GM19328 (cell line): ENCODE data around the gene CDKL4.
"Not testable (repeated sequence)": the region's sequence is repeated elsewhere in the genome, so short reads cannot be mapped to it uniquely, and the experiment has no call there.

Experiments
- ATAC-seq: cut with Tn5 transposase; IDR thresholded peaks from one replicate; pipeline ENCODE4 v1.9.1; 2021; ENCODE audit warnings: mild to moderate bottlenecking, moderate library complexity; ENCODE audit not compliant: unreplicated experiment

The CDKL4 gene

DNA sequence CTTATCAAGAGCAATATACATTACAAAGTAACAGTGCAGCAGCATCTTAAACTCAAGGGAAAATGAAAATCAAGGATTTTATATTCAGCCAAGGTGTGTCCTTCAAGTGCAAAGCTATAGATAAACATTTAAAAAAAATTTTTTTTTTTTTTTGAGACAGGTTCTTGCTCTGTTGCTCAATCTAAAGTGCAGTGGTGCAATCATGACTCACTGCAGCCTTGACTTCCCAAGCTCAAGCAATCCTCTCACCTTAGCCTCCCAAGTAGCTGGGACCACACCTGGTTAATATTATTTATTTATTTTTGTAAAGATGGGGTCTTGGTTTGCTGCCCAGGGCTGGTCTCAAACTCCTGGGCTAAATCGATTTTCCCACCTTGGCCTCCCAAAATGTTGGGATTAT is 9.0 kb downstream of the CDKL4 start:
- no peak for ATAC-seq

DNA sequence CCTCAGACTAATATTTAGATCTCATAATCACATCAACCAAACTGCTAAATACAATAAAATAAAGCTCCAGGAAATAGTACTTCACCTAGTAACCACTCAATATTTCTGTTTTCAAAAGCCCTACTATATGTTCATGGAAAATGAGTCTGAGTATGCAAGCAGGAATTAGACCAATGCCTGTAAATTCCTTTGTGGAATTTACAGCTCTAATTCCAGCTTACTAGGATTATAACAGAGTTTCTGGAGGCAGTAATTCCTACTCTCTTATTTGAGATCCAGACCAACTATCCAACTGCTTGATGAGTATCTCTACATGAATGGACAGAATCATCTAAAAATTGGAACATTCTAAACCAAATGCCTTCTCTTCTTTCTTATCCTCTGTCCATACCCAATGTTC is 11.6 kb downstream of the CDKL4 start:
- no peak for ATAC-seq

DNA sequence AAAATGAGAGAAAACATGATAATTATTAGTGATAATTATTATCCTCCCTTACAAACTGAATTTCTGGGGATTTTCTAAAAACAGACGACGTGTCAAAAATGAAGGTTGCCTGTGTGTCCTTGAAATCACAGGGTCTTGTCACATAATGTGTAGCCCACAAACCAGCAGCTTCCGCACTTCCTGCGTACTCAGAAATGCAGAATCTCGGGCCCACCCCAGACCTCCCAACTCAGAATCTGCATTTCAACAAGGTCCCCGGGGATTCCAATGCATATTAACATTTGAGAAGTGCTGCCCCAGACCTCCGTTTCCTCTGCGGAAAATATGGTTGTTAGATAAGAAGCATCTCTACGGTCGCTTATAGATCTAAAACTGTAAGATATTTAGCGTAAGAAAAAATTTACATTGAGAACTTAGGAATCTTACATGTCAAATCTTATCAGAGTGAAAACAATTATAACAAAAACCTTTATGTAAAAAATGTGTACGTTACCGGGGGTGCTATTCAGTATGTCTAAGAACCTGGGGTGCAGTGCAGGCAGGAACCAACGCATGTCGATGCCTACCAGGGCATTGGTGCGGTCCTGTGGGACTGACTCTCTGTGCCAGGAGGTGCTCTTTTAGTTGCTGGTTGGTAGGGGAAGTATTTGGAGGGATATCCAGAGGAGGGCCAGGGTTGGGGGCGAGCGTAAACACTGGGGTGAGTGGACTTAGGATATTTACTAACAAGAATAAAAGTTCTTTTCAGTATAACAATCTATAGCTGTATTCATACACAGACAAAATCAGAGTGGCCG is 15.2 kb downstream of the CDKL4 start:
- peak; percentile 4 for ATAC-seq

- peak; percentile 71 for ATAC-seq
Observed at GRCh38 chr2:39227628-39228412, 15.9 kb downstream of the CDKL4 start.

DNA sequence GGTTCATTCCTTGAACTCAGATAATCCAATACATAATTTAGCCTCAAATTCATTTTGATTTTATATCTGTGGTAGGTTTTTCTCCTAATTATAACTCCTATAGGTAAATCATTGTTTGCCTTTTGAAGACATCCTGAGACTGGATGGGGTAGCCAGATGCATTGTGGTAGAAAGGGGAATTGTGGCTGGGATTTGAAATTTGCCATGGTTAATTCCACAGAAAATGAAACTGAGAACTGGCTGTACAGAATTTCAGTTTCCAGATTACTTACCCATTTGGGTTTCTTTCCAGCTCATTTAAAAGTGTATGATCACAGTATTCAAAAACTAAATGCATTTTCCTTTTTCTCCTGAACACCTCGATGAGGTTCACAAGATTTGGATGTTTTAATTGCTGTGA is 18.2 kb downstream of the CDKL4 start:
- no peak for ATAC-seq

DNA sequence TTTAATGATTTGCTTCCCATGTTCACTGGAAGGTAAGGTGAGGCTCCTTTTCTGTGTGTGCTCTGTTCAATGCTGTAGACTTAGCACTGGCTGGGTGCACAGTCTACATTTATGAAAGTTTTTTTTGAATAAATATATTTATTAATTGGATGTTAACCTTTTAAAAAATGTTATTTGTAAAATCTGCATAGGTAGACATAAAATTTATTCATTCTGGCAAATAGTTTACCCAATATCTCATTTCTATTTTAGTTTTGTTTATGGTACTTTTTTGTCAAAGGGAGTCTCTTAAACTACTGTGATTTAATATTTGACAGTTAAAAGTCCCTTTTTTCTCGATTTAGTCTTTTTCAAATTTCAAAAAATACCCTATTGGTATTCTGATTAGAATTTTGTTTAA is 19.9 kb downstream of the CDKL4 start:
- no peak for ATAC-seq

DNA sequence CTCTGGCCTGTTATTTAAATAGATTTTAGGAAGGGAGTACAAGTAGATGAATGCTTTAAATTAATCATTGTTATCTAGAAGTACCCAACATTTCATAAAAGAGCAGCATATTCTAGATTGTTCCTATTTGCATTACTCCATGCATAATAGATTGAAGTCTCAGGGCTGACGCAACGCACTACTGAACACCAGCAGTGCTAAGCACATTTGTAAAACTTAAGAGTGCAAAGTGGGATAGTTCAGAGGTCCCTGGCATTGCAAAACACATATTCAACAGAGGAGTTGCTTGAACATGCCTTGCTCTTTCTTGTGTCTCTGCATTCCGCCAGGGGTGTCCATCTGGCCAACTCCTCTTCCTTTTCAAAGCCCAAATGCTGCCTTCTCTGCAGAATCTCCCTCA is 22.3 kb downstream of the CDKL4 start:
- no peak for ATAC-seq

DNA sequence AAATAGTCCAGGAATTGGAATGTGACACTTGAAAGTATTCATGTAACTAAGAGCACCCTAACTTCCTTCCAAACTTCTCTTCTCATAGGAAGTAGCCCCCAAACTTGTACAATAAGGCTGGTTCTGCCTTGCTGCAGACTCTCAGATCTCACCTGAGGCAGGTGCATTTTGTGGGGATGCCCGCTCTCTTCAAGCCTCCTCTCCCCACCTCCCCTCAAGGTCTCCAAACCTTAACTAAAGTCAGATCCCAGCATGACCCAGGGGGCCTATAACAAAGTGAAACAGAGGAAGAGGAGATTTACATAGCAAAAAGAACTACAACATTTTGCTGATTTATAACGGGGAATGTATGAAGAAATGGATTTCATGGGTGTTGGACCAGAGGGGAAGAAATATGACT is 23.6 kb downstream of the CDKL4 start:
- ATAC-seq, result no peak

GRCh38 chr2:39218391-39218790 is 25.4 kb downstream of the CDKL4 start:
- ATAC-seq, result no peak

DNA sequence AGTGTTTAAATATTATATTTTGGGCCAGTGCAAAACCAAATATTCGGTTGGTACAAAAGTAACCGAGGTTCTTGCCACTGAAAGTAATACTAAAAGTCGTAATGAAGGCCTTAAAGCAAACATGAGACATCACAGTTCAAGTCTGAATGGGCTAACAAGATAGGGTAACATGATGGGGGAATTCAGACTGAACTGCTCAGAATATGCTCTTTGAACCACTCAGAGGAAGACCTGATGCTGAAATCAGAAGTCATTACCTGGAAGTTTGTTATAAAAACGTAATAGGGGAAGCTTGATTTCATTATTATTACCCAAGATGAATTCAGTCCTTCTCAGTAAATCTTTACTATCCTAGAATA is 26.6 kb downstream of the CDKL4 start:
- ATAC-seq, result no peak

DNA sequence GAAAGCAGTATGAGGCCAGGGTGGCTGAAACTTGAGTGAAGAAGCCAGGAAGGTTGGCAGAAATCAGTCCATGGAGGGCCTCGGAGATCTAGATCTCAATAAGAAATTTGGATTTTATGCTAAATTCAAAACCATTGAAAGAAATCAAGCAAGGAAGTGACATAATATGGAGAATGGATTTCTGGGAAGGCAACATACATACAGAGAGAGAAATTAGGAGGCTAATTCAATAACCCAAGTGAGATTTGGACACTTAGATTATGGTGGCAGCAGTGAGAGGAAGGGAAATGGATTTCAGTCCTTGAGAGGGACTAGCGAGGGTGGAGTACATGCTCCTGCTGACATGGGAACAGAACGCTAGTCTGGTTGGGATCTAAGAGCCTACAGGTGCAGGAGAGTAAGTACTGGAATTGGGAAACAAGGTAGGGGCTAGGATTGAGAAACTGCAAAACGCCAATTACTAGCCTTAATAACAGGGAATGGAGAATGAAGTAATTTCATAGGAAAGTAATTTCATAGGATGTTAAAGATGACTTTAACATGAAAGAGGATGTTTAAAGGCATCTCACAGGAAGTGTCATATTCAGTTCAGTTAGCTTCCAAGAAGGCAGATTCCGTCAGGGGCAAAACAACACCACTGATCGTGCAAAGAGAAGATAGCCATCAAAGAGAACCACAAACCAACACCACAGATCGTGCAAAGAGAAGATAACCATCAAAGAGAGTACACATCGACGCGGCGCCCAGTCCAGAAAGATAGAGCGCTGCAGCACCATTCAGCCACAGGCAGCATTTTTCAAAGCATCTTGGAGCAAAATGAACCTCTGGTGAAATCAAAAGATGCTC is 27.2 kb downstream of the CDKL4 start:
- no peak for ATAC-seq

DNA sequence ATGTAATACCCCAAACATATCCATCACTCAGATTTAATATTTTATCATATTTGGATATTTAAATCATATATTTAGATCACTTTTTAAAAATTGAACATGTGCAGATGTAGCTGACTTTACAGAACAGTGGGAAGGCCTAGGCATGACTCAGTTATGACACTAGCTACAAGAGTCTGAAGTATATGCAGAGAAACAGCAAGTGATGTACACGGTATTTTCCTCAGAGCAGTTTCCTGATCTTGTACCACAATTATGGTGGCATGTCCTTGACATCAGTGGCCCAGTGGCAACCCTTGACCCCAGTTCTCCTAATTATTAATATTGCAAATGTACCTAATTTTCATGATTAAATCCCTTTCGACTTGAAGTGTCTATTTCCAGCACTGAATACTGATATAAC is 28.2 kb downstream of the CDKL4 start:
- ATAC-seq, result no peak

- ATAC-seq, result no peak
Observed at GRCh38 chr2:39213015-39213414, 30.8 kb downstream of the CDKL4 start.

DNA sequence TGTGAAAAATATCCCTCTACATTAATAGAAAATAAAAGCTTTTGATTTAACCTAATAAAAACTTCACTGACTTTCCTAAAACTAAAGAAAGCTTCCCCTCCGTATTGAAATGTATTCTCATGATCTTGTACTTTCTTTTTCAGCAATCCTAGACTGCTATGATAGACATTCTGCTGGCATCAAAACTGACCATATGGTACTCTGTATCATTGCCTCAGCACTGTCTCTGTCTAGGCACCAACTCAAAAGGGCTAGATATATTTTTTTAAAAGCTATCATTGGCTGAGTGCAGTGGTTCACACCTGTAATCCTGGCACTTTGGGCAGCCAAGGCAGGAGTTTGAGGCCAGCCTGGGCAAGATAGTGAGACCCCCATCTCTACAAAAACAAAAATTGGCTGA is 32.9 kb downstream of the CDKL4 start:
- no peak for ATAC-seq

DNA sequence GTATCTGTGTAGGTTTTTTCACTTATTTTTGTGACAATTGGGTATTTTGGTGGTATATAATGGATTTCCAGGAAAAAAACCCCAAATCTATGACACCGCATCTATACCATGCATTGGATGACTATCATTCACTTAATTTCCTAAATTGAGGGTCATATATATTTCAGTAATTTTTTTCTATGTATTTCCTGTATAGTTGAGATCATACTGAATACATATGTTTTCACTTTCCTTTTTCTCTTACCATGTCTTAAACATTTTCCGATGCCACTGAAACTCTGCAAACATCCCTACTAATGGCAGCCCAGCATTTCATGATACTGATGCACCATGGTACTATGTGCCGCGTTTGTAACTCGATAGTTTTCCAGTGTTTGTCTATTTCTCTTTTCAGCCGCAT is 40.4 kb downstream of the CDKL4 start:
- no peak for ATAC-seq

- ATAC-seq, result no peak
Observed at GRCh38 chr2:39202639-39203369, 41.0 kb downstream of the CDKL4 start.

- ATAC-seq, result not testable (repeated sequence)
Observed at GRCh38 chr2:39197003-39197402, 46.8 kb downstream of the CDKL4 start.

- ATAC-seq, result no peak
Observed at GRCh38 chr2:39194686-39195085, 49.1 kb downstream of the CDKL4 start.

DNA sequence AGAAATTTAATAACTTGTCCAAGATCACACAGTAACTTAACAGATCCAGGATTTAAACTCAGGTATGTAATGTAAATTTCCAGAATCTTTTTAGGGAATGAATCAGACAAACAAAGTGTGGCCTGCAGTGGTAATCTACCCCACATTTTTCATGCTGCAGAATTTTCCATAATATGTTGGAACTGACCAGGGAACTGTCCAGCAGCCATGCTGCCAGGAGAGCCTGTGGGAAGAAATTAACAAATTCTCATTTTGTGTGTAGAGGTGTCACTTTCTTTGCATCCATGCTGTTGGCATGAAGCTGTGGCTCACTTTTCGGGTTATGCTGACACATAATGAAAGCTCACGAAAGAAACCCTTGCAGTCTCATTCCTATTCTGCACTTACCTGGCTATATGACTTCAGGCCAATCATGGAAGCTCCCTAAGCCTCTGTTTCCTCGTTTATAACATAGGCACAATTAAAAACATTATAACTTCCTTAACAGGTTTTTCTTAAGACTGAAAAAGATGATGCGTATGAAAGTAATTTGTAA is 54.7 kb downstream of the CDKL4 start:
- ATAC-seq, result no peak

DNA sequence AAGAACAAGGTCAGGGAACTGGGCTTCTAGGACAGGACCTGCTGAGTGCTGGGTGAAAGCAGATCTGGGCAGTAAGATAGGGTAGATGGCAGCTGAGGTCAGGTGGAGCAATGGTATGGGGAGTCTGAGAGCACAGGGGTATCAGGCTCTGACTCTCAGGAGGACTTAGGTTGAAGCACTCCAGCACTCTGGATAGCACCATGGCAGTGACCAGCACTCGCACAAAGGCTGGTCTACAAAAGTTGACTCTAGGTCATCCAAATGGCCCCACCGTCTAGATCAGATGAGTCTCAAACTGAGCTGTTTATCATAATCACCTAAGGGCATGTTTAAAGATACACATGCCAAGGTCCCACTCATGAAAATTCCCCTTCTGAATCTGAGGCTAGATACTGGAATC is 60.1 kb downstream of the CDKL4 start:
- ATAC-seq, result no peak

GRCh38 chr2:39181297-39181696 is 62.5 kb downstream of the CDKL4 start:
- no peak for ATAC-seq
